Transverse colon (tissue), 3 donors: Measurements from ENCODE around the gene CCDC167.

ENCODE experiments used
- CTCF ChIP-seq, 5 experiments: fragments of 200-600 bp in 3 of 5; fragments of 450-650 bp in 2 of 5; sonication (generic) in 3 of 5; IDR thresholded peaks; 1 replicate in 2 of 5; 2 replicates in 3 of 5; pipeline ENCODE4 v1.5.1; 2016 to 2017; ENCODE audit warnings: antibody characterized with exemption in 5 of 5, inconsistent platforms in 3 of 5, mild to moderate bottlenecking in 2 of 5, moderate library complexity in 1 of 5
- EP300 ChIP-seq: sonication (generic); formaldehyde crosslinking; IDR thresholded peaks from one replicate; pipeline ENCODE4 v1.6.1; 2017; ENCODE audit warnings: antibody characterized with exemption, low read depth
- POLR2A ChIP-seq: fragments of 450-650 bp; IDR thresholded peaks from one replicate; pipeline ENCODE4 v1.6.1; 2016; ENCODE audit warnings: antibody characterized with exemption, mild to moderate bottlenecking, moderate library complexity

DNA sequence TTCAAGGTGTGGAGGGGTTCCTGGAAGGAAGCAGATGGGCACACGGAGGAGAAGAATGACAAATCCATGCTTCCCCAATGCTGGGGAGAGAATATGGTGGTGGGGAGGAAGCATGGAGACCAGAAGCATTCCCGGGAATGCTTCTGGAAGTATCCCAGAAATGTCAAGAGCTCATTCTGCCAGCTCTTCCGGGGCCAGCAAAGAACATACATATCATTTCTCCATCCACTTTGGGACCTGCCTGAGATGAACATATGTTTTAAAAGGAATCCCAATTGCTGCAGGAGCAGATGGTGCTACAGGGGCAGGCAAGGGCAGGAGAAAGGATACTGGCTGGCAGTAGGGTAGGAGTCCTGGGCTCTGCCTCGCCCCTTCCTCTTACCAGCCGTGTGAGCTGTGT lies 37.9 kb upstream of the CCDC167 start:
- no peak for TF ChIP-seq CTCF (IDR thresholded peaks at IDR 0.05)
- no peak for TF ChIP-seq POLR2A
- TF ChIP-seq EP300, result no peak
